Fibroblast of peridontal ligament (primary cell): Measurements from ENCODE around the gene PRIM2.
"Not testable (repeated sequence)": the region's sequence is repeated elsewhere in the genome, so short reads cannot be mapped to it uniquely, and the experiment has no call there.

Experiments used
- DNase-seq: peaks from one replicate; pipeline ENCODE4 v3.0.0-alpha.2; 2010; ENCODE audit errors: extremely low read depth

The PRIM2 gene

DNA sequence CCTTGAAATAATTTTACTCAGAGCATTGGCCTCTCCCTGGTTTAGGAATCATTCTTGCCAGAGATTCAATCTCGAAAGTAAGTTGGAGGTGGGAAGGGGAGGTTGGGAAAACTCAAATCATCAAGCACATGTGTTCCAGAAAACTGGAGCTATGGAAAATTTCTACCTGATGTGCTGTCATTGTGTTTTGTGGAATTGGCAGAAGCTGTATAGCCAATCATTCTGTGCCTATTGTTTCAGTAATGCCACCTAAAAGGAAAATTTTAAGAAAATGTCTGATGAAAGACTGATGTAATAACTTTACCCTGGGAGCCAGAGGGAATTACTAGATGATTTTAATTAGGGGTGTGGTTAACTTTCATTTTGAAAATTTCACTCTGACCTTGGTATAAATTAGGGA, 187.8 kb downstream of the PRIM2 start:
- DNase-seq, result peak; percentile 65

DNA sequence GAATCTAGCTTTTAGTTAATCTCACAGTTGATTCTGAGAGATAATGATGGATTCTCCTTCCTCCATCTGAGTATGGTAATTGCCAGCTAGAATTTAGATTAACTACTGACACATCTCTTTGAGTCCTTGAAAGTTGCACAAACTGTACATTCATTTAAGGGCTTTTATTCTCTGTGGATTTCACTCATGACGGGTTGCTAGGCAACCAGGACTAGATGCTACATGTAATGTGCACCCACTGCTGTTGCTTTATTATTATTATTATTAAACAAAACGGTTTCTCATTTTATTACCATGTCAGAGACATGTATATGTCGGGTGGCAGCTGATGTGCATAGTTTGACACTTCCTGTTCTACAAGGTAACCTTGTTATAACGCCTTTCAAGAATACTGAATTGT, 193.0 kb downstream of the PRIM2 start:
- DNase-seq, result not testable (repeated sequence)

DNA sequence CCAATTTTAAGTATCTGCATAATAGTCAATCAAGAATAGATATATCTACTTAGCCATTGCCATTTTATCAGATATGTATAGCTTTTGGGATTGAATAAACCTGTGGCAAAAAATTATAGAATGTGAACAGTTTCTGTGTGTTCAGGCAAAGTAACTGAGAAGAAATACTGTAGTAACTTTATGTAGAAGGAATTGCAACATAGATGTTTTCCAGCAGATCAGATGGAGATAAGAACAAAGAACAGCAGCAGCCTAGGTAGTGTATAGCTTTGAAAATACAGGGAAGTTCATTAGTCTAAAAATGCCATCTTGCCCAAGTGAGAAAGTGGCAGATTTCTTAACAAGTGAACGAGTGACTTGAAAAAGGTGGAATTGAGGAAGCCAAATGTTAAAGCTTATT, 197.7 kb downstream of the PRIM2 start:
- DNase-seq, result not testable (repeated sequence)

DNA sequence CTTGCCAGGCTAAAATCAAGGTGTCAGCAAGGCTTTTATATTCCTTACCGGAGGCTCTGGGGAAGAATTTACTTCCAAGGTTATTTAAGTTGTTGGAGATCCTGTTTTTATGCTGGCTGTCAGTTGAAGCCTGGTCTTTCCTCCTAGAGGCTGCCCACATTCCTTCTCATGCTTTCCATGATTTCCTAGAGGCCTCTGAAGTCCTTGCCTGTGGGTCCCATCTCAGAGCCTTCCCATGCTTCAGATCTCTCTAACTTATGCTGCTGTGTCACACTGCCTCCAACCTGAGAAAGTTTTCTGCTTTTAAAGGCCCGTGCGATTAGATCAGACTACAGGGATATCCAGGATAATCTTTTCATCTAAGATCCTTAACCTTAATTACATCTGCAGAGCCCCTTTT, 198.4 kb downstream of the PRIM2 start:
- DNase-seq, result not testable (repeated sequence)

DNA sequence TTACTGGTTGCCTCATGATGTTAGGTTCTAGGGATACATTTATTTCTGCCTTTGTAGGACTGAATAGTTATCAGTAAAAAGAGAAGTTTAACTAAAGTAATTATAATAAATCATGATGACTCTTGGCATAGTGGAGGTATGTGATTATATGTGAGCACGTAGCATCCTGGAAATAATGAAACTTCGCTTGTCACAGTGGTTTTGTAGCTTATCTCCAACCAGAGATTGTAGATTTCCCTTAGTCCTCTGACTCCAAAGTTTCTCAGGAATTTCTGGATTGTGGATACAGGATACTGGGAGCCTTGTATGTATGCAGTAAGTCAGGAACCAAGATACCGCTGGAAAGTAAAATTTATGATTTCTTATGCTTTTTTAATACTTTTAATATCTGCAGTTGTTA, 199.3 kb downstream of the PRIM2 start:
- DNase-seq, result not testable (repeated sequence)

DNA sequence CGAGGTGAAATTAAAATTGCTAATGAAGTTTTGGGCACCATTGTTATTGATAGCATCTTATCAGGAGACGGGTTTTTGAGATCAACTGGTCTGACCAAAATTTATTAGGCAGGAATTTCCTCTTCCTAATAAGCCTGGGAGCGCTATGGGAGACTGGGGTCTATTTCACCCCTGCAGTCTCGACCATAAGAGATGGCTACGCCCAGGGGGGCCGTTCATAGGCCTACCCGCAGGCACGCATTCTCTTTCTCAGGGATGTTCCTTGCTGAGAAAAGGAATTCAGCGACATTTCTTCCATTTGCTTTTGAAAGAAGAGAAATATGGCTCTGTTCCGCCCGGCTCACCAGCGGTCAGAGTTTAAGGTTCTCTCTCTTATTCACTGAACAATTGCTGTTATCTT, 201.8 kb downstream of the PRIM2 start:
- DNase-seq, result not testable (repeated sequence)

DNA sequence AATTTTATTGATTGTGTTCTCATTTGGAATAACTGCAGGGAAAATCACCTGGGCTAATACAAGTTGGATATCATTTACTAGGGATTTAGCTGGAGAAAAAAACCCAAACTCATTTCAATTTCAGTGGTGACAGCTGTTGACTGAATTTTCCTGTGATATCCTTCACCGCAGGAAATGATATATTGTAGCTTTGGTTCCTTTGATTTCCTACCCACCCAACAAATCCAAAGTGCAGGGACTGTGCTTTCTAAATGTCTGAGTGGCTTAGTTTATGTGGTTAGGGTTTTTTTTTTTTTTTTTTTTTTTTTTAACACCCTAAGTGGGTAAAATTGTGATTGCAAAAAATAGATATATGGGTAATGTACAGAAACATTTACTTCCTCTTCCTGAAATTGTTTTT, 203.7 kb downstream of the PRIM2 start:
- DNase-seq, result not testable (repeated sequence)

DNA sequence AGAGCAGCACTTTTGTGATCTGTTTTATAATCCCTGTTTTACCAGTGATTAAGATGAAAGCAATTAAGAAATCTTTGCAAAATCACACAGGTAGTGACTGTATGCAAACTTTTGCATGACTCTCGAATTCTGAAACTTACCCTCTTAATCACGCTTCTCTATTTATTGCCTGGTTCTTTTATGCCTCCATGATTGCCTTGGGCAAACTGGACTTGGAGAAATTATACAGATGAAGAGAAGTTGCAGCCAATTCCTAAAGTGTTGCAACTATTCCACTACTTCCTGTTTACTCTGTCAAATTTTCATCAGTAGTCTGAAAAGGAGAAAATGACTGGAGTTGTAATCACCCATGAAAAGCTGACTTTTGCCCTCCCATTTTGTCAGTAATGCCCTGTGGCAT, 205.8 kb downstream of the PRIM2 start:
- not testable (repeated sequence) for DNase-seq

DNA sequence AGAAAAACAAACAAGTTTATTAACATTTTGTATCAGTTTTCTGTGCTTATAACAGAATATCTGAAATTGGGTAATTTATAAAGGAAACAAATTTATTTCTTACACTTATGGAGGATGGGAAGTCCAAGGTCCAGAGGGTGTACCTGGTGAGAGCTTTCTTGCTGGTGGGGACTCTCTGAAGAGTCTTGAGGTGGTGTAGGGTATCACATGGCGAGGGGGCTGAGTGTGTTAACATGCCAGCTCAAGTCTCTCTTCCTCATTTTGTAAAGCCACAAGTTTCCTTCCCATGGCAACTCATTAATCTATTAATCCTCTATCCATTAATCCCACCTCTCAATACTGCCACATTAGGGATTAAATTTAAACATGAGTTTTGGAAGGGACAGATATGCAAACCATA, 212.3 kb downstream of the PRIM2 start:
- not testable (repeated sequence) for DNase-seq

DNA sequence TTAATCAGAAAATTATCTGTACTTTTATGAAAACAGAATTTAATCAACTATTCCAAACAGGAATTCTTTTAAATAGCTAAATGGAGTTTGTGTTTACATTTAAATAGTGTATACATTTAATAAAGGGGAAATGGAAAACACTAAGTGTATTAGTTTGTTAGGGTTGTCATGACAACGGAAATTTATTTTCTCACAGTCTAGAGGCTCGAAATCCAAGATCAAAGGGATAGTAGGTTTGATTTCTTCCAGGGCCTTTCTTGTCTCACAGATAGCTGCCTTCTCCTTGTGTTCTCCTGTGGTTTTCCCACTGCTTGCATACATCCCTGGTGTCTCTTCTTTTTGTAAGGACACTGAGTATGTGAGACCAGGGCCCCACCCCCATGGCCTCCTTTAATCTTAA, 215.2 kb downstream of the PRIM2 start:
- not testable (repeated sequence) for DNase-seq

DNA sequence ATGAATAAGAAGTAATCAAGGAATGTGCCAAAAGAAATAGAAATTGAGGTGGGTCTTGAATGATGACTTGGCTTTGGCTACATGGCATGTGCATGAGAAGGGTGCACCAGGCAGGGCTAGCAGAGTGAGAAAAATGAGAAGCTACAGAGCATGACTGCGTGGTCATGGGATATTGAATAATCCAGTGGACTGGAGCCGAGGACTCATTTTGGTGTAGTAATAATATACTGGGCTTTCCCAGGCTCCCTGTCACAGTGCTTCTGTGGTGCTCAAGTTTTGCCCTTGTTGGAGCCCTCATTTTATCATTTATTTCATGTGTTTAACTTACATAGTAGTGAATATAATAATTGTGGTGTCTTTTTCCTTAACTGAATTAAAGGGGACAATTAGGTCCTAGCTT, 217.7 kb downstream of the PRIM2 start:
- peak; percentile 38 for DNase-seq

DNA sequence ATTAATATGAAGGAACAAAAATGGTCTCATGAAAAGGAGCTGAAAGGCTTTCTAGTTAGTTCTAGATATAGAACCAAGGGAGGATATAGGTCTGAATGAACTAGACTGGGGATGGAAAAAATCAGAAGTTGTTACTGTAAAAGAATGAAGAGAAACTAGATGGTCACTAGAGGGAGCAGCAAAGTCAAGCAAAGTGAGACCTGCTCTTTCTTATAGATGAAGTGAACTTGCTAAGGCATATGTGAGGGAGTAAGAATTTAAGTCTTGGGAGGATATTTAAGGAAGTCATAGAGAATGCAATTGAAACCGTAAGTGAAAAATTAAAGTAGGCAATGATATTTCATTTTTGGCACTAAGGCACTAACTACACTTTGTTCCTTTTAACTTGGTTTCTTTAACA, 218.6 kb downstream of the PRIM2 start:
- peak; percentile 88 for DNase-seq

DNA sequence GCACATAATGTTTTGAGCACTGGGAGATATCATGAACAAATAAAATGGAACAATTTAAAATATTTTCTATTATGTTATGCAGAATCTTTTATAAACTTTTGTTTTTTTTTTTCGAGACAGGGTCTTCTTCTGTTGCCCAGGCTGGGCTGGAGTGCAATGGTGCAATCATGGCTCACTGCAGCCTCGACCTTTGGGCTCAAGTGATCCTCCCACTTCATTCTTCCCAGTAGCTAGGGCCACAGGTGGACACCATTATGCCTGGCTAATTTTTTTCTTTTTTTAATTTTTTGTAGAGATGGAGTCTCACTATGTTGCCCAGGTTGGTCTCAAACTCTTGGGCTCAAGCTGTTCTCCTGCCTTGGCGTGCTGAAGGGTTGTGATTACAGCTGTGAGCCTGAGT, 220.5 kb downstream of the PRIM2 start:
- DNase-seq, result not testable (repeated sequence)

DNA sequence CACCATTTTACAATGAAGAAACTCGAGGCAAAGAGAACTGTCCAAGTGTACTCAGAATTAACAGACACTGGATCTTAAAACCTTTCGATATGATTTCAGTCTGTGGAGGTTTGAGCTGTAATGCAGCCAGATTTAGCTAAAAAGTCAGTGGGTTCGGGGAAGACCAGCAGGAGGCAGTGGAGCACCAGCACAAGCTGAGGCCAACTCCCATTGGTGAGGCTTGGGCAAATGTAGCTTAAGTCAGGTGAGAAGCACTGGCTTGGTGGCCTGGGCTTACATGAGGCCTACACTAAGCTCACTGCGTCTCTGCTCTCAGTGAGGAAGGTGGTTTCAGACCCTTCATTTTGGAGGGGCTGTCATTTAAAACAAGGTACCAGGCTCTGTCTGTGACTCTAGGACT, 234.5 kb downstream of the PRIM2 start:
- DNase-seq, result not testable (repeated sequence)

DNA sequence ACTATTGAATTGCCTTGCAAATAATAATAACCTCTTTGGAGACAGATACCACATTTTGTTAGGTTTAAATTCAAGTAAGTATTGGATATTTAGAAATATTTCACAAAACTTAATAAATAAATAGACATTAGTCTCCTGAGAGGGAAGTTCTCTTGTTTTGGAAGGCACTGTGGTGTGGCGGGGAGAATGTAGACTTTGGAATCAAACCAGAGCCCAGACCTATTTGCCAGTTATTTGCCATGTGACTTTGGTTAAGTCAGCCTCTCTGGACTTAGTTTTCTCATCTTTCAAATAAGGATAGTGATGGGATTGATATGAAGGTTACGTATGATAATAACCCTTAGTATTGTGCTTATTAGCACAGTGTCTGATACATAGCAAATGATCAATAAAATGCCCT, 240.4 kb downstream of the PRIM2 start:
- not testable (repeated sequence) for DNase-seq

DNA sequence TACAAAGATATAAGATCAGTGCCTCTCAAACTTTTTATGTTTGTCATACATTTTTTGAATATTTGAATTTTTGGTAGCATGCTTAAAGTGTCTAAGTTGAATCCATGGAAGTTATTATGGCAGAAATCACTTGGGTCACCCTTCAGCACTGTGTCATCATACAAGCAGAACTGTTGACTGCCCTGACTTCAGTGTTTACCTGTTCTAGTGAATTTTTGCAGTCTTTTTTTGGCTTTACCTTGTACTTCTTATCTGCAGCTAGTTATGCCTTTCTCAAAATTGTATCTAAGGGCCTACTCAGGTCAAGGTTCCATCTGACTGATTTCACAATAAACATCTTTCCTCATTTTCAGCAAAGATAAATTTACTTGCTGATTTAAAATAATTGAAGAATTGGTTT, 241.7 kb downstream of the PRIM2 start:
- not testable (repeated sequence) for DNase-seq

DNA sequence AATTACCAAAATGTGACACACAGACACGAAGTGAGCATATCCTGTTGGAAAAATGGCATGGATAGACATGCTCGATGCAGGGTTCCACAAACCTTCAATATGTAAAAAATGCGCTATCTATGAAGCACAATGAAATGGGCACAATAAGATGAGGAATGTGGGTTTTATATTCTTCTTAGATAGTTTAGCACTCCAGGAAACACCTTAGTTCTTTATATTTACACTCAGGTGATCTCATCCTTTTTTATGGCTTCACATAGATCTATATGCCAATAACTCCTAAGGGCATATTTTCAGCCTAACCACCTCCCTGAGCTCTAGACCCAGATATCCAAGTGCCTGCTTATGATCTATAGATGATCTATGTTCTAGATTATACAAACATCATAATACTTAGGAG, 244.8 kb downstream of the PRIM2 start:
- DNase-seq, result not testable (repeated sequence)

DNA sequence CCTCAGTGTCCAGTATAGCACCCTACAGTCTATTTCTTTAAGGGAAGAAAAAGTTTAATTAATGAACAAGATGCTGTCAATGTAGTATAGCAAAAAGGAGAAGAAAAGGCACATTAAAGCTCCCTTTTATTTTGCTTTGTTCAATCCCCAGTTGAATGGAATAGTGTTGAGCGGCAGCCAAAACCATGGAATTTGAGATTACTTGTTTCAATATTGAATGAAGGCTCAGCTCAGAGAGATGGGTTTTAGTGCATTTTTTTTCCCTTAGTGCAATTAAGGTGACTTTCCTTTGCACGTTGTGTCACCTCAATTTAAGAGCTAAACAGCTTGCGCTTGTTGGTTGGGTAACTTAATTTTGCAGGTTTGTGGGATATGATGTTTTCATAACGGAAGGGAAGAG, 254.7 kb downstream of the PRIM2 start:
- DNase-seq, result peak; percentile 44

DNA sequence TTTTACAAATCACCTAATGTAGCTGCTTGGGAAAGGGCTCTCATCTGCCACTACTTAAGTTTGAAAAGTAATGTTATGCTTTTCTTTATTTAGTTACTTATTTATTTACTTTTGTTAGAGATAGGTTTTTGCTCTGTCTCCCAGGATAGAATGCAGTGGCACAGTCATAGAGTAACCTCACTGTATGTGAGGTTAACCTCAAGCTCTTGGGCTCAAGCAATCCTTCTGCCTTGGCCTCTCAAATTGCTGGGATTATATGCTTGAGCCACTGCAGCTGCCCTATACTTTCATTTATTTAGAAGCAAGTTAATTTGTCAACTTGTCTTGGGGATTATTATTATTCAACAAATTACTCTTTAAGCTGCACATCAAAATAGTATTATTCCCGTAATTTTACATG, 255.4 kb downstream of the PRIM2 start:
- DNase-seq, result peak; percentile 11

DNA sequence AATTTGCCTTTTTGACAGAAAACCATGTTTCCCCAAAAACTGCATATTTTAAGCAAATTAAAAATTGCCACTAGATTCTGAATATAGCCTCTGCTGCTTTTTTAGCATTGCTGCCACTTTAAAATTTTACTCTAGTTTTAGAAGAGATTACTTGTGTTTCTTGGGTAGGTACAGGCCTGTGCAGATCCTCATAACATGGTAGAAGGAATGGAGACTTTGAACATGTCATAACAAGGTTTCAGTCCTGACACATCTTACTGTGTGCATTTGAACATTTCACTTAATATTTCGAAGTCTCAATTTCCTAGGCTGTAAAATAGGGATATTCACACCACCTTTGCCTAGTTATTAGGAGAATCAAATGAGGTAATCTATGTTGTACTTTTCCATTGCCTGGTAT, 259.6 kb downstream of the PRIM2 start:
- not testable (repeated sequence) for DNase-seq

DNA sequence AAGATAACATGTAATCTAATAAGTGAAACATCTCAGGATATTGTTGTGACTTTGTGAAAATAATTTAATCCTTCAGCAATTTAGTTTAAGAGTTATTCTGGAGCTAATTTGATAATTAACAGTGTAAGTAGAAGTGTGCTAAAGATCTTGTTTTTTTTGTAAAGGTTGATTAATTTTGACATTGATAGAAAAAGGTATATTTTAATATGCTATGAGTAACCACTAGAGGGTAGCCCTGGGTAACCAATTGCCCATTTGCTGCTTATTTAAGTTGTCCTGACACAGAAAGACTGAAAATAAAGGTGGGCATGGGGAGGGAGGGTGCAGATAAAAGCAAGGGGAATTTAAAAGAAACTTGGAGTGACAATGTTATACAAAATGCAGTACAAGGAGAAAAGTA, 262.1 kb downstream of the PRIM2 start:
- DNase-seq, result peak; percentile 36

DNA sequence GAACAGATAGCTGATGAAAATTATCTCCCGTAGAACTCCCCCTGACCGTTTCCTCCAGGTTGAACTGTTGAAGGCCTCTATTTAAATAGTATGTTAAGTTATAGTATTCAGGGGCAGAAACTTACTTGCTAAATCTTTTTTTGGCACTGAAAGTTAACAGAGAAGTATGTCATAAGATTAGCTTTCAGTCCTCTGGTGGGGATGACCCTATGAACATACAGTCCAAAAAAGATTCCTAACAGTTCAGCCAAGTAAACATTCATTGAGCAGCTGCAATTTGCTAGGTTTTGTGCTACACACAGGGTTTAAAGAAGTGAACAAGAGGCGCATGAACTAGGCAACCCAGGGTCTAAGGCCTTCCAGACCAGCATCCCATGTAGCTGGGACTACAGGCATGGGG, 264.2 kb downstream of the PRIM2 start:
- DNase-seq, result not testable (repeated sequence)

DNA sequence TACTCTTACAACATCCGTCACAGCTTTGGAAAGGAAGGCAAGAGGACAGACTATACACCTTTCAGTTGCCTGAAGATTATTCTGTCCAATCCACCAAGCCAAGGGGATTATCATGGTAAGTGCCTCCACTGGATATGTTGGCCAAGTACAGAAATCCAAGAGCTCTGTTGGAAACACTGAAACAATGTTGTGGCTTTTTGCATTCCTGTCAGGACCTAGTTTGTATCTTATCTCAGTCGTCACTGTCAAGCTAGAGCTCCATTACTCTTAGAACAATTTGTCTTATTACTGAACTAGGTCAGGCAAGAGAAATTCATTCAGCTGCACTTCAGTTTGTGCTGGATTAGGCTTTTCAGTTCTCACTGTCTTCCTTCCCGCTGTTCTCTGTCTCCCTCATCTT, 283.7 kb downstream of the PRIM2 start:
- not testable (repeated sequence) for DNase-seq

DNA sequence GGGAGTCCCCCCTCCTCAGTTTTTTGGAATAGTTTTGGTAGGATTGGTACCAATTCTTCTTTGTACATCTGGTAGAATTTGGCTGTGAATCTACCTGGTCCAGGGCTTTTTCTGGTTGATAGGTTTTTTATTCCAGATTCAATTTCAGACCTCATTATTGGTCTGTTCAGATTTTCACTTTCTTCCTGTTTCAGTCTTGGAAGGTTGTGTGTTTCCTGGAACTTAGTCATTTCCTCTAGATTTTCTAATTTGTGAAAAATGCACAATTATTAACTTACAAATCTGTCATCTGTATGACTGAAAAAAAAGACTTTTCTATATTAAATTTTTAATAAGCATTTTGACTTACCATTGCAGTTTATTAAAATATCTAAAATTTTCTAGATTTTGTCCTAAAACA, 287.9 kb downstream of the PRIM2 start:
- DNase-seq, result not testable (repeated sequence)

DNA sequence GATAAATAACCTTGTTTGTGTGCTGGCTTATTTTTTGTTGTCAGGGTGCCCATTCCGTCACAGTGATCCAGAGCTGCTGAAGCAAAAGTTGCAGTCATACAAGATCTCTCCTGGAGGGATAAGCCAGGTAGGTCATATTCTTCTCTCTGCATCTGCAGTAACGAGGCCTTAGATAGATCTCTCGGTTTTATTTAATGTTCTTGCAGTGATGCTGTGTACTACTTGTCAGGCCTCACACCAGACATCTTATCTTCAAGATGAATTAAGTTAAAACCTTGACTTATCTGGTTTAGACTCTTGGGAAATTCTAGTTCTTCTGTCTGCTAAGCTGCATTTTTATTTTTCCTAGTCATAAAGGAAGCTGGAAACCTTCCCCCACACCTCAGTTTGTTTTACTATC, 288.9 kb downstream of the PRIM2 start:
- not testable (repeated sequence) for DNase-seq
